MV-4-11 (cell line): ENCODE measurements around the gene GCGR.

ENCODE experiments used
- DNase-seq: peaks from one replicate; lab custom pipeline; 2025; lab: John Stamatoyannopoulos, UW

GCGR gene

GRCh38 chr17:81803728-81804558 lies at the start of gene GCGR:
Gene GCGR, plus strand, starts transcription at chr17:81804150. Its CDS starts 4,869 bp downstream, at chr17:81809019.
- DNase-seq = no peak

GRCh38 chr17:81792675-81793615 lies 11.0 kb upstream of the GCGR start:
- DNase-seq = no peak

DNA sequence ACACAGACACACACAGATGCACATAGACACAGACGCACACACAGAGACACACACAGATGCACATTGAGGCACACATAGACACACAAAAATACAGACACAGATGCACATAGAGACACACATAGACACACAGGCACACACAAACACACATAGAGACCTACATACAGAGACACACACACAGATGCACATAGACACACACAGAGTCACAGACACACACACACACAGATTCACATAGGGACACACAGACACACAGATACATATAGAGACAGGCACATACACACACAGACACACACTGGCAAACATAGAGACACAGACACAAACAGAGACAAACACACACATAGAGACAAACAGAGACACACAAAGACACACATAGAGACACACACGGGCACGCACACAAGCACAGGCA lies 9.9 kb upstream of the GCGR start:
- no peak for DNase-seq

DNA sequence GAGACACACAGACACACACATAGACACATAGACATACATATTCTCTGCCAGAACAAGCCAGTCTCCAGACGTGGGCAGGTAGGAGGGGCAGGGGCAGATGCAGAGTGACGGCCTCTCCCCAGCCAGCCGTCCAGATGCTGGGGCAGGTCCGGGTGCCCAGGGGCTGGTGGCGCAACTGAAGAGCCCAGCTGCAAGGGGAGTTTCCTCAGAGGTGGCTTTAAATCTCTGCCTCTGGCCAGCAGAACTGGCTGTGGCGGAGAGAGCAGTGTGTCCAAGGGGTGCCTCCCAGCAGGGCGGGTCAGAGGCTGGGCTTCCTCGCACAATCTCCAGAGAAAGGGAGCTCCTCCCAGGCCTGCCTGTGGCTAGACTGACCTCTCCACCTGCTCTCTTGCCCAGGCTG lies 9.4 kb upstream of the GCGR start:
- DNase-seq = peak; percentile 64

- no peak for DNase-seq
Observed at GRCh38 chr17:81801327-81801726, 2.6 kb upstream of the GCGR start.

DNA sequence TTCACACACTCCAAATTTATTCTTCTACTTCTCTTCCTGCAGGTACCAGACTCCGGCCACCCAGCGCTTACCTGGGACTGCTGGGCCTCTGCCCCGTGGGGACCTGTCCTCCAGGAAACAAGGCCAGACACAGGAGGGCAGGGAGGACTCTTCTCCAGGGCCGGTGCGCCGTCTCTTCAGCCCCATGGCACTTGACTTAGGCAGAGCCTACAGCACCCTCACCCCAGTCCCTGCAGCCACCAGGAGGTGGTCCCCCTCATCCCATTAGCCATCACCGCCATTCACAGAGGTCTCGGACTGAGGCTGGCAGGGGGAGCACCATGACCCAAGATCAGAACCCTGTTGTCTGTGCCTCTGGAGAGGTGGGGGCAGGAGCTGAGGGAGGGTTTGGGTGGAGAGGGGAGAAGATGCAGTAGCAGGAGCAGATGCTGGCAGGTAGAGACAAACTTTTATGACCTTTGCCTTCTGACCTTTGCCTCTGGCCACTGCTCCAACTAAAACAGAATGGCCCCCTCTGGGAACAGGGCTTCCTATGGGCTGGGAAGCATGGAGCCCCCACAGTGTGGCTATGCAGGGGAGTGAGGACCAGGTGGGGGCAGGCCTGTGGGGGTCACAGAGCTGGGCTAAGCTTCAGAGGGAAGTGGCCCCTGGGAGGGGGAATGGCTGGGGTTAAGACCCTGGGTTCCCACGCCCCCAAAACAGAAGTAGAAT lies 1.7 kb upstream of the GCGR start:
- DNase-seq = no peak

DNA sequence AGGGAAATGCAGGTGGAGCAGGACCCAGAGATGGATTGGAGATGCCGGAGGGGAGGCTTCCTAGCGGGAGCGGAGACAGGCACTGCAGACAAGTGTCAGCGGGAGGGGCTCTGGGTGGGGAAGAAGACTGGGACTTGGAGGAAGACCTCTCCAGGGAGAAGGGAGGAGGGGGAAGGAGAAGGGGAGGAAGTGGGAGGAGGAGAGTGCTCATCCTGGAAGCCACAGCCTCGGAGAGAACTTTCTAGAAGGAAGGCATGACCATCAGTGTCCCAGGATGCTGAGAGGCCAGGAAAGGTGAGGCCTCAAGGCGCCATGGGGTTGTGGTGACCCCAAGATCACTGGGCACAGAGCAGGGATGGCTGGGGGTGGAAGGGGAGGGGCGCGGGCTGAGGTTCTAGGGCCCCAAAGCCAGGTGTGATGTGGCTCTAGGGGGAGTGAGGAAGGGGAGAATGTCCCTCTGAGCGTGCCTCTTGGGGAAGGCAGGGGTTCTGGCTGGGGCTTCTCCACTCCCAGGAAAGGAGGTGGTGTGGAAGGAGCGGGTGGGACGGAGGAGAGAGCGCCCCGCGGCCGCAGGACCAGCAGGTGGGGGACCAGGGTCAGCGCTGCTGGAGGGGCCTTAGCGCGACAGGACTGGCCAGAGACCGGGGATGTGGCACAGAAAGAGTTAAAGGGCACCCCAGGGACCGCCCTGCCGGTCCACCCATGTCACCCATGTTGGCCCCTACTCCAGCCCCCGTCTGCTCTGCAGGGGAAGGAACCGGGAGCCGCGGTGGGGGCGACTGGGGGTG lies 900 bp upstream of the GCGR start:
- no peak for DNase-seq

- no peak for DNase-seq
Observed at GRCh38 chr17:81804559-81805399, 829 bp downstream of the GCGR start.

DNA sequence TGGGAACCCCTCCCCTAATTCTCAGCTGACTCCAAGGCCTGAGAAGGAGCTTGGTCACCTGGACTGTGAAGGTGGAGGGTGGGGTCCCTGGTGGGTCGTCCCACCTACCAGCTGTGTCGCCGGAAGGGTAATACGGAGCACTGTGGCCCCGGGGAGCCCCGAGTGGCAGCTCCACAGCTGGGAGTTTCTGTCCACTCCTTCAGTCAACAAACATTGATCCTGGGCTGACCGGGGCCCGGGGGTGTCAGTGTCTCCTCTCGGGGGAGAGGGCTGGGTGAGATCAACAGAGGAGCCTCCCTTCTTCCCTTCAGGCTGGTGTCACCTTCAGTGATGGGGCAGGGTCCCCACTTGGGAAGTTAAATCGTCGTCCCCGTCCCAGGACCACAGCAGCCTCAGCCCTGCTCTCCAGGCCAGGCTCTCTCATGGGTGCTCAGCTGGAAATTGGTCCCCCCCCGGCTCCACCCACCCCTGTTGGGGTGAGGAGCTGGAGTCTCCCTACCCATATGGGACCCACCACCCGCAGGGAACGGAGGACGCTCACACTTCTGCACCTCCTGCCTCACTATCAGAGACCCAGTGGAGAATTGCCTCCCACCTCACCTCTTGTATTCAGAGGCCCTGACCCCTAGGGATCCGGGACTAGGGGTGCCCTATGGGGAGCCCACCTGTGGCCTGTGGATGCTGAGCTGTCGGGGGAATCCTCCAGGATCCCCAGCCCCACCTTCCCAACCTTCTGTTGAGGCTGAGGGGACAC lies 1.9 kb downstream of the GCGR start:
- DNase-seq = no peak

GRCh38 chr17:81806461-81807209 lies 2.7 kb downstream of the GCGR start:
- DNase-seq = no peak

- no peak for DNase-seq
Observed at GRCh38 chr17:81807210-81807719, 3.3 kb downstream of the GCGR start.

DNA sequence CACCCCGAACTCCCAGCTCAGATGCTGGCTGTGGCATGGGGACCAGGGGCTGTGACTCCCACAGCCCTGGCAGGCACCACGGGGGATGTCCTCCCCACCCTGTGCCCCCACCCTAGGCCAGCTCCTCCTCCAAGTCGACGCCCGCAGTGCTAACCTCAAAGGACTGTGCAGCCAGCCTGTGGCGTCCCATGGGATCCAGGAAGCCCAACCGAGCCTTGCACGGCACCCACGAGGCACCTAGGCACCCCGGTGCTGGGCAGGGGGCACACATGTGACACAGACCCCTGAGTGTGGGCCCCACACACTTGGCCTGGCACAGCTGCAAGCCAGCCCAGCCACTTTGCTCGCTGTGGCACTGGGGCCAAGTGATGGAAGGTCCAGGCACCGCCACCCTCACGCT lies 3.9 kb downstream of the GCGR start:
- no peak for DNase-seq

GRCh38 chr17:81808778-81809555 lies 5.0 kb downstream of the GCGR start:
- no peak for DNase-seq

- no peak for DNase-seq
Observed at GRCh38 chr17:81809556-81809998, 5.6 kb downstream of the GCGR start.

DNA sequence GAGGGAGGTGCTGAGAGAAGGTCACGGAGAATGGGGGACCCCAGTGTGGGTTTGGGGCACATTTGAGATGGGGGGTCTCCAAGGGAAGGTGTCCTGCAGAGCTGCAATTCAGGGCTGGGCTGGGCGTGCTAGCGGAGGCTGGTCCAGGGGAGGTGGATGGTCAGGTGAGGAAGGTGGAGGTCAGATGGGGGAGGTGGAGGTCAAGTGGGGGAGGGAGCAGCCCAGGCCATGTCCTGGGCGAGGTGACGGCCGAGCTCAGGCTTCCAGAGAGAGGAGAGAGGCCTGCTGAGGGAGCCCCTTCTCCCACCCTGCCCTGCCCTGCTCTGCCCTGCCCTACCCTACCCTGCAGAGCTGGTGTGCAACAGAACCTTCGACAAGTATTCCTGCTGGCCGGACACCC lies 6.5 kb downstream of the GCGR start:
- no peak for DNase-seq

GRCh38 chr17:81810892-81811704 lies 7.1 kb downstream of the GCGR start:
- DNase-seq = no peak
